HEK293 (cell line): ENCODE results near the gene MYZAP.

ENCODE experiments used
- CTCF ChIA-PET: fragments of 350-600 bp; formaldehyde crosslinking; extraction: SDS; loops from one replicate; lab custom pipeline; 2021; ENCODE audit warnings: antibody characterized with exemption; lab: Yijun Ruan, JAX
- POLR2A ChIA-PET: fragments of 300-600 bp; formaldehyde crosslinking; extraction: SDS; loops from one replicate; lab custom pipeline; 2020; ENCODE audit warnings: antibody characterized with exemption, inconsistent platforms; lab: Yijun Ruan, JAX
- H3K27ac ChIP-seq: fragments of 200-500 bp; sonication (Bioruptor generic); 2 replicates; pipeline ENCODE4 v1.5.1; 2014; ENCODE audit warnings: low read depth, low read length, control low read depth, inconsistent platforms; ENCODE audit errors: extremely low read depth
- H3K36me3 ChIP-seq, 2 experiments: fragments of 200-500 bp in 1 of 2; sonication (Bioruptor generic) in 1 of 2; 1 replicate in 1 of 2; 2 replicates in 1 of 2; pipeline ENCODE4 v1.5.1; 2014 to 2017; ENCODE audit warnings: inconsistent platforms in 2 of 2, low read length in 2 of 2; ENCODE audit not compliant: control insufficient read depth in 2 of 2, insufficient read depth in 1 of 2
- H3K4me1 ChIP-seq: fragments of 200-500 bp; sonication (Bioruptor generic); 2 replicates; pipeline ENCODE4 v1.5.1; 2014; ENCODE audit warnings: mild to moderate bottlenecking, low read length, inconsistent platforms; ENCODE audit not compliant: control insufficient read depth, insufficient read depth
- H3K4me3 ChIP-seq: 2 replicates; pipeline ENCODE4 v1.5.1; 2011; ENCODE audit warnings: low read depth, mild to moderate bottlenecking, control low read depth, low read length, moderate library complexity
- H3K9me3 ChIP-seq: fragments of 200-500 bp; sonication (Bioruptor generic); 2 replicates; pipeline ENCODE4 v1.5.1; 2014; ENCODE audit warnings: low read depth, low read length, inconsistent platforms; ENCODE audit not compliant: control insufficient read depth, insufficient read depth
- OSR2 ChIP-seq: fragments of 450-650 bp; formaldehyde crosslinking; IDR thresholded peaks from 2 replicates; pipeline ENCODE4 v1.5.1; 2016; ENCODE audit warnings: missing biosample characterization, missing genetic modification characterization
- SALL2 ChIP-seq: fragments of 450-650 bp; formaldehyde crosslinking; IDR thresholded peaks from 2 replicates; pipeline ENCODE4 v1.5.0; 2017; ENCODE audit warnings: missing biosample characterization, mild to moderate bottlenecking, missing genetic modification characterization, borderline replicate concordance
- SP7 ChIP-seq: fragments of 450-650 bp; formaldehyde crosslinking; IDR thresholded peaks from 2 replicates; pipeline ENCODE4 v1.5.1; 2016; ENCODE audit warnings: missing biosample characterization, missing genetic modification characterization
- TSHZ1 ChIP-seq: fragments of 450-650 bp; formaldehyde crosslinking; IDR thresholded peaks from 2 replicates; pipeline ENCODE4 v1.5.1; 2016; ENCODE audit warnings: missing biosample characterization, missing genetic modification characterization, borderline replicate concordance
- ZBTB10 ChIP-seq: fragments of 450-650 bp; formaldehyde crosslinking; IDR thresholded peaks from 2 replicates; pipeline ENCODE4 v1.5.1; 2016; ENCODE audit warnings: missing biosample characterization, missing genetic modification characterization
- ZBTB20 ChIP-seq: fragments of 450-650 bp; formaldehyde crosslinking; IDR thresholded peaks from 2 replicates; pipeline ENCODE4 v1.5.1; 2016; ENCODE audit warnings: missing biosample characterization, missing genetic modification characterization
- ZNF146 ChIP-seq: fragments of 450-650 bp; formaldehyde crosslinking; IDR thresholded peaks from 2 replicates; pipeline ENCODE4 v1.5.1; 2016; ENCODE audit warnings: missing biosample characterization, missing genetic modification characterization
- ZNF175 ChIP-seq: fragments of 450-650 bp; formaldehyde crosslinking; IDR thresholded peaks from 2 replicates; pipeline ENCODE4 v1.5.1; 2016; ENCODE audit warnings: missing biosample characterization, missing genetic modification characterization
- ZNF530 ChIP-seq: fragments of 450-650 bp; formaldehyde crosslinking; IDR thresholded peaks from 2 replicates; pipeline ENCODE4 v1.5.1; 2016; ENCODE audit warnings: low read depth, missing biosample characterization, missing genetic modification characterization
- ZNF571 ChIP-seq: fragments of 450-650 bp; formaldehyde crosslinking; IDR thresholded peaks from 2 replicates; pipeline ENCODE4 v1.5.0; 2017; ENCODE audit warnings: missing biosample characterization, missing genetic modification characterization
- ZNF580 ChIP-seq: fragments of 450-650 bp; formaldehyde crosslinking; IDR thresholded peaks from 2 replicates; pipeline ENCODE4 v1.5.1; 2016; ENCODE audit warnings: missing biosample characterization, missing genetic modification characterization
- ZNF843 ChIP-seq: fragments of 450-650 bp; formaldehyde crosslinking; IDR thresholded peaks from 2 replicates; pipeline ENCODE4 v1.5.1; 2016; ENCODE audit warnings: missing biosample characterization, missing genetic modification characterization
- ZXDB ChIP-seq: fragments of 450-650 bp; formaldehyde crosslinking; IDR thresholded peaks from 2 replicates; pipeline ENCODE4 v1.5.1; 2016; ENCODE audit warnings: missing biosample characterization, missing genetic modification characterization
- TF ChIP-seq, protein P1 (sequence below): fragments of 450-650 bp; formaldehyde crosslinking; IDR thresholded peaks from 2 replicates; pipeline ENCODE4 v1.5.1; 2017; ENCODE audit warnings: missing biosample characterization, missing genetic modification characterization

The MYZAP gene

DNA sequence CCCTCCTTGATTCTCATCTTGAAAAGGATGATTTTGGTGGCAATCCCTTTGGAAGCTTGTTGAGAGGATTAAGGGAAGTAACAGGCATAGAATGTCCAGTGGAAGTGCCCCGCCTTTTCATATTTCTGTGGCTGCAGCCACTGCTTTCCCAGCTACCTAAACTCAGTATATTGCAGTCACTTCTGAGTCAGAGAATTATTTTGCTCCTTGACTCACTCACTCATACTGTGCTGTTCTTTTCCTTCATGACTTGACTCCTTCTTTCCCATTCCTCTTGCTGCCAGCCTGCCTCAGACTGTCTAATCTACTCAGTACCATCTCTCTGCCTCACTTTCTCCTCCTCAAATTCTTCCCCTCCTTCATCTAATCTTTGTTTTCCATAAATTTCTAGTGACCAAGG is 88.3 kb downstream of the MYZAP start (continued):
- TF ChIP-seq ZBTB10 (tag by site-specific recombination) (no peak), SP7 (no peak), ZNF146 (tag by site-specific recombination) (no peak), TSHZ1 (no peak), OSR2 (tag by site-specific recombination) (no peak), ZNF530 (no peak)
- TF ChIP-seq, protein P1, sequence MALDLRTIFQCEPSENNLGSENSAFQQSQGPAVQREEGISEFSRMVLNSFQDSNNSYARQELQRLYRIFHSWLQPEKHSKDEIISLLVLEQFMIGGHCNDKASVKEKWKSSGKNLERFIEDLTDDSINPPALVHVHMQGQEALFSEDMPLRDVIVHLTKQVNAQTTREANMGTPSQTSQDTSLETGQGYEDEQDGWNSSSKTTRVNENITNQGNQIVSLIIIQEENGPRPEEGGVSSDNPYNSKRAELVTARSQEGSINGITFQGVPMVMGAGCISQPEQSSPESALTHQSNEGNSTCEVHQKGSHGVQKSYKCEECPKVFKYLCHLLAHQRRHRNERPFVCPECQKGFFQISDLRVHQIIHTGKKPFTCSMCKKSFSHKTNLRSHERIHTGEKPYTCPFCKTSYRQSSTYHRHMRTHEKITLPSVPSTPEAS (tag by site-specific recombination): no peak
- TF ChIP-seq, all 188 proteins: peak for 0

DNA sequence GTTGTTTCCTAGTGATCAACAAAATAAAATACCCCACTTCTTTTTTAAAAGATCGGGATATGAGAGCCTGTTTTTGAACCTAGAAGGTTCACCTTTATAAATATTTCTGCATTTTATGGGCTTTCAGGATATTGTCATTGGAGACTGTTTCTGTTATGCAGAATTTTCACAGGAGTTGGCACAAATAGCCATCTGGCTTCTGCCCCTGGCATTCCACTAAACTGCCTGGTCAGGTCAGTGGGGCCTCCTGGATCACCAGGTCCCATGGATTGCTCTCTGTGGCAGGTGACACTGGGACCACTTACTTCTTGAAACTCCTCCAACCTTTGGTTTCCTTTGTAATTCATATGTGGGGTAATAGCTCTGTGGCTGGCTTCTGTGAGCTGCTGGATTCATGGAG is 89.3 kb downstream of the MYZAP start:
- H3K36me3 ChIP-seq: no peaks in the 10 kb centered on the region
- H3K27ac ChIP-seq: no peak overlapping the region
- POLR2A ChIA-PET: no interaction called here
- no peaks in the 10 kb centered on the region for H3K9me3 ChIP-seq
- CTCF ChIA-PET: interaction anchor here (0.6 kb wide), 1 partner anchor 184 kb away, joined by 3 read pairs; no protein-coding TSS in a partner anchor
- no peak overlapping the region for H3K4me3 ChIP-seq
- TF ChIP-seq, protein P1 (tag by site-specific recombination): no peak
- peaks cover 16% of the 10 kb centered on the region for H3K4me1 ChIP-seq

DNA sequence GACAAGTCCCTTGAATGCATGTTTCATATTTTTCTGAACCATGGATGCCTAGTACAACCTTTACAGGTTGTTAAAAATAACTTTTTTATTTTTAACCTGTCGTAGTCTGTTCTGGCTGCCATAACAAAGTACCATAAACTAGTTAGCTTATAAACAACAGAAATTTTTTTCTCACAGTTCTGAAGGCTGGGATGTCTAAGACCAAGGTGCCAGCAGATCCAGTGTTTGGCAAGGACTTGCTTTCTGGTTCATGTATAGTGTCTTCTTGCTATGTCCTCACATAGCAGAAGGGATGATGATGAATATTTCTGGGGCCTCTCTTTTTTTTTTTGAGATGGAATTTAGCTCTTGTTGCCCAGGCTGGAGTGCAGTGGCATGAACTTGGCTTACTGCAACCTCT is 91.8 kb downstream of the MYZAP start:
- TF ChIP-seq ZNF580 (tag by site-specific recombination) (no peak), ZNF843 (tag by site-specific recombination) (no peak), SALL2 (tag by site-specific recombination) (no peak), ZBTB20 (tag by site-specific recombination) (no peak), ZNF571 (tag by site-specific recombination) (no peak), ZNF175 (no peak), ZXDB (tag by site-specific recombination) (no peak)
- Histone ChIP-seq H3K9me3 (no peaks in the 10 kb centered on the region), H3K36me3 (no peaks in the 10 kb centered on the region), H3K4me3 (no peak overlapping the region), H3K27ac (no peak overlapping the region), H3K4me1 (peaks cover 13% of the 10 kb centered on the region)
- POLR2A ChIA-PET: interaction anchor here (0.7 kb wide), 1 partner anchor 458 kb away, joined by 3 read pairs; no protein-coding TSS in a partner anchor
- CTCF ChIA-PET: interaction anchor here (1.0 kb wide), 2 partner anchors 15 to 177 kb away, joined by 3 read pairs; no protein-coding TSS in a partner anchor
